IgD-negative memory B cell (primary cell): Measurements from ENCODE around the gene DOLK. TPM values are rescaled to one million over a fixed set of nuclear protein-coding genes. Genes with fewer than 3 reads are reported as not detected.
A peak's percentile ranks its signal among the peaks of the same experiment; 100 is the strongest.

ENCODE experiments used
- H3K27ac Mint-ChIP-seq, 3 donors: one replicate each; pipeline ENCODE4 v1.8.0; 2020 to 2022; ENCODE audit warnings: mild to moderate bottlenecking in 3 of 3, mixed read lengths in 3 of 3, moderate library complexity in 1 of 3
- H3K27me3 Mint-ChIP-seq: one replicate; pipeline ENCODE4 v1.8.0; 2021; ENCODE audit warnings: mixed read lengths
- H3K36me3 Mint-ChIP-seq: one replicate; pipeline ENCODE4 v1.8.0; 2020; ENCODE audit warnings: mild to moderate bottlenecking, mixed read lengths
- H3K4me1 Mint-ChIP-seq, 3 donors: one replicate each; pipeline ENCODE4 v1.8.0; 2020 to 2022; ENCODE audit warnings: mixed read lengths in 3 of 3, mild to moderate bottlenecking in 1 of 3
- H3K4me3 Mint-ChIP-seq, 4 donors: one replicate each; pipeline ENCODE4 v1.8.0; 2020 to 2022; ENCODE audit warnings: mild to moderate bottlenecking in 4 of 4, mixed read lengths in 4 of 4, moderate library complexity in 3 of 4
- H3K9me3 Mint-ChIP-seq, 3 donors: one replicate each; pipeline ENCODE4 v1.8.0; 2020 to 2021; ENCODE audit warnings: mixed read lengths in 3 of 3, mild to moderate bottlenecking in 1 of 3
- polyA plus RNA-seq: library from polyadenylated mRNA; unstranded; fragments of 300-500 nt; fragmentation: Illumina TruSeq; gene quantifications from one replicate; pipeline ENCODE4 v1.2.3, GENCODE V29; 2021

The DOLK gene
- polyA plus RNA-seq, 1 donor from 2014 or later: 8.5 TPM

- Mint-ChIP-seq H3K36me3 (peaks cover 3% of the 10 kb centered on the region), H3K27ac (no peak overlapping the region), H3K27me3 (no peaks in the 10 kb centered on the region), H3K4me1 (peaks cover 16 to 27% (median 18%) of the 10 kb centered on the region in 3 donors), H3K9me3 (no peaks in the 10 kb centered on the region), H3K4me3 (peak overlapping the region in 1 of 4 donors; percentile 29)
Measured at GRCh38 chr9:128943832-128944620, 3.4 kb downstream of the DOLK start.

GRCh38 chr9:128940946-128941755, 6.3 kb downstream of the DOLK start:
- Mint-ChIP-seq H3K36me3 (peaks cover 3% of the 10 kb centered on the region), H3K27ac (no peak overlapping the region), H3K4me1 (peaks cover 5 to 8% (median 7%) of the 10 kb centered on the region in 3 donors), H3K4me3 (peak overlapping the region in 1 of 4 donors; percentile 38), H3K9me3 (no peaks in the 10 kb centered on the region), H3K27me3 (no peaks in the 10 kb centered on the region)

- H3K36me3 Mint-ChIP-seq: peaks cover under 1% of the 10 kb centered on the region
- no peaks in the 10 kb centered on the region for H3K27me3 Mint-ChIP-seq
- no peaks in the 10 kb centered on the region for H3K9me3 Mint-ChIP-seq
Measured at GRCh38 chr9:128940271-128940921, 7.0 kb downstream of the DOLK start.

GRCh38 chr9:128937310-128938165, 9.9 kb downstream of the DOLK start:
- Mint-ChIP-seq H3K4me3 (no peak overlapping the region), H3K27me3 (no peaks in the 10 kb centered on the region), H3K27ac (no peak overlapping the region), H3K4me1 (no peaks in the 10 kb centered on the region), H3K9me3 (no peaks in the 10 kb centered on the region), H3K36me3 (no peaks in the 10 kb centered on the region)

More at GRCh38 chr9:128940271-128940921, 7.0 kb downstream of the DOLK start:
- no peak overlapping the region for H3K27ac Mint-ChIP-seq
- H3K4me3 Mint-ChIP-seq: peak overlapping the region in 1 of 4 donors; percentile 38
- H3K4me1 Mint-ChIP-seq: peaks cover 0 to under 1% (median 0%) of the 10 kb centered on the region in 3 donors

GRCh38 chr9:128936171-128936865, 11.1 kb downstream of the DOLK start:
- no peak overlapping the region for H3K4me3 Mint-ChIP-seq
- no peaks in the 10 kb centered on the region for H3K27me3 Mint-ChIP-seq
- H3K9me3 Mint-ChIP-seq: no peaks in the 10 kb centered on the region
- no peak overlapping the region for H3K27ac Mint-ChIP-seq
- H3K4me1 Mint-ChIP-seq: no peaks in the 10 kb centered on the region
- H3K36me3 Mint-ChIP-seq: no peaks in the 10 kb centered on the region

GRCh38 chr9:128933731-128934130, 13.7 kb downstream of the DOLK start:
- no peaks in the 10 kb centered on the region for H3K36me3 Mint-ChIP-seq
- no peaks in the 10 kb centered on the region for H3K27me3 Mint-ChIP-seq
- H3K4me1 Mint-ChIP-seq: no peaks in the 10 kb centered on the region
- no peak overlapping the region for H3K4me3 Mint-ChIP-seq
- no peaks in the 10 kb centered on the region for H3K9me3 Mint-ChIP-seq
- no peak overlapping the region for H3K27ac Mint-ChIP-seq

GRCh38 chr9:128929560-128929959, 17.8 kb downstream of the DOLK start:
- no peak overlapping the region for H3K4me3 Mint-ChIP-seq
- no peaks in the 10 kb centered on the region for H3K36me3 Mint-ChIP-seq
- H3K27me3 Mint-ChIP-seq: no peaks in the 10 kb centered on the region
- no peaks in the 10 kb centered on the region for H3K9me3 Mint-ChIP-seq
- peaks cover 4 to 6% (median 5%) of the 10 kb centered on the region in 3 donors for H3K4me1 Mint-ChIP-seq
- no peak overlapping the region for H3K27ac Mint-ChIP-seq

GRCh38 chr9:128928624-128929023, 18.8 kb downstream of the DOLK start:
- Mint-ChIP-seq H3K9me3 (no peaks in the 10 kb centered on the region), H3K27ac (no peak overlapping the region)

GRCh38 chr9:128927731-128928411, 19.5 kb downstream of the DOLK start:
- Mint-ChIP-seq H3K4me3 (no peak overlapping the region), H3K27ac (peak overlapping the region in 1 of 3 donors; percentile 31), H3K36me3 (no peaks in the 10 kb centered on the region), H3K9me3 (no peaks in the 10 kb centered on the region), H3K27me3 (no peaks in the 10 kb centered on the region), H3K4me1 (peaks cover 4 to 6% (median 5%) of the 10 kb centered on the region in 3 donors)

More at GRCh38 chr9:128928624-128929023, 18.8 kb downstream of the DOLK start:
- H3K36me3 Mint-ChIP-seq: no peaks in the 10 kb centered on the region
- H3K27me3 Mint-ChIP-seq: no peaks in the 10 kb centered on the region
- H3K4me3 Mint-ChIP-seq: no peak overlapping the region
- peaks cover 4 to 6% (median 5%) of the 10 kb centered on the region in 3 donors for H3K4me1 Mint-ChIP-seq

- H3K27me3 Mint-ChIP-seq: no peaks in the 10 kb centered on the region
- H3K9me3 Mint-ChIP-seq: no peaks in the 10 kb centered on the region
- H3K36me3 Mint-ChIP-seq: no peaks in the 10 kb centered on the region
- no peak overlapping the region for H3K27ac Mint-ChIP-seq
- no peak overlapping the region for H3K4me3 Mint-ChIP-seq
- peaks cover 4 to 8% (median 5%) of the 10 kb centered on the region in 3 donors for H3K4me1 Mint-ChIP-seq
Measured at GRCh38 chr9:128923493-128923883, 23.9 kb downstream of the DOLK start.

- Mint-ChIP-seq H3K4me3 (peak overlapping the region in 1 of 4 donors; percentile 76), H3K27me3 (no peaks in the 10 kb centered on the region)
Measured at GRCh38 chr9:128921881-128922763, 25.3 kb downstream of the DOLK start.

GRCh38 chr9:128920381-128921058, 26.9 kb downstream of the DOLK start, which contains the start of gene PHYHD1:
TSS of gene PHYHD1 (plus strand) at chr9:128920982. CDS start at chr9:128922324, 1,342 bp downstream.
- peak within 1 kb of the TSS; percentile 52 to 93 (median 71) for H3K27ac Mint-ChIP-seq
- no peaks in the 10 kb centered on the region for H3K27me3 Mint-ChIP-seq
- peak within 1 kb of the TSS in 3 of 4 donors; percentile 30 to 76 (median 54) for H3K4me3 Mint-ChIP-seq
- H3K4me1 Mint-ChIP-seq: peaks cover 0 to 2% (median 0%) of the 10 kb centered on the region in 3 donors
- H3K36me3 Mint-ChIP-seq: peaks cover 4% of the 10 kb centered on the region
- no peaks in the 10 kb centered on the region for H3K9me3 Mint-ChIP-seq

More at GRCh38 chr9:128921881-128922763, 25.3 kb downstream of the DOLK start:
- no peaks in the 10 kb centered on the region for H3K9me3 Mint-ChIP-seq
- H3K4me1 Mint-ChIP-seq: peaks cover 0 to 5% (median 0%) of the 10 kb centered on the region in 3 donors
- no peak overlapping the region for H3K27ac Mint-ChIP-seq
- H3K36me3 Mint-ChIP-seq: peaks cover 4% of the 10 kb centered on the region
